Subcutaneous abdominal adipose tissue (tissue), 5 donors: ENCODE results near the gene KCNJ3.

Experiments
- H3K27ac ChIP-seq: one replicate; pipeline ENCODE4 v1.7.0; 2013; ENCODE audit warnings: low read depth, mild to moderate bottlenecking, inconsistent platforms, low read length, moderate library complexity
- H3K27me3 ChIP-seq, 5 donors: one replicate each; pipeline ENCODE4 v1.7.0; 2013; ENCODE audit warnings: low read length in 5 of 5, inconsistent platforms in 1 of 5; ENCODE audit not compliant: control insufficient read depth in 5 of 5, insufficient read depth in 4 of 5
- H3K36me3 ChIP-seq, 5 donors: one replicate each; pipeline ENCODE4 v1.7.0; 2013; ENCODE audit warnings: low read length in 5 of 5; ENCODE audit not compliant: control insufficient read depth in 5 of 5, insufficient read depth in 5 of 5
- H3K4me1 ChIP-seq, 5 donors: one replicate each; pipeline ENCODE4 v1.7.0; 2013; ENCODE audit warnings: low read length in 5 of 5, mild to moderate bottlenecking in 3 of 5, moderate library complexity in 1 of 5; ENCODE audit not compliant: control insufficient read depth in 5 of 5, insufficient read depth in 5 of 5
- H3K4me3 ChIP-seq, 5 donors: one replicate each; pipeline ENCODE4 v1.7.0; 2013; ENCODE audit warnings: low read length in 5 of 5, low read depth in 1 of 5
- H3K9ac ChIP-seq, 5 donors: one replicate each; pipeline ENCODE4 v1.7.0; 2013; ENCODE audit warnings: low read length in 5 of 5, mild to moderate bottlenecking in 4 of 5, moderate library complexity in 3 of 5
- H3K9me3 ChIP-seq, 5 donors: one replicate each; pipeline ENCODE4 v1.7.0; 2013; ENCODE audit warnings: low read length in 5 of 5; ENCODE audit not compliant: control insufficient read depth in 5 of 5
- donor health status: healthy.
- donor health status: healthy.
- donor health status: healthy.
- donor health status: healthy.
- donor health status: healthy.

KCNJ3 gene

GRCh38 chr2:154758871-154759270, 60.4 kb downstream of the KCNJ3 start:
- Histone ChIP-seq H3K9ac (no peak overlapping the region), H3K27ac (no peak overlapping the region), H3K9me3 (no peaks in the 10 kb centered on the region), H3K4me1 (no peaks in the 10 kb centered on the region), H3K4me3 (no peak overlapping the region), H3K27me3 (no peaks in the 10 kb centered on the region), H3K36me3 (no peaks in the 10 kb centered on the region)

- H3K9ac ChIP-seq = no peak overlapping the region
- H3K27me3 ChIP-seq = no peaks in the 10 kb centered on the region
- H3K36me3 ChIP-seq = no peaks in the 10 kb centered on the region
- no peaks in the 10 kb centered on the region for H3K4me1 ChIP-seq
- H3K27ac ChIP-seq = no peak overlapping the region
- no peaks in the 10 kb centered on the region for H3K9me3 ChIP-seq
- no peak overlapping the region for H3K4me3 ChIP-seq
Observed at GRCh38 chr2:154762638-154763037, 64.1 kb downstream of the KCNJ3 start.

- H3K4me1 ChIP-seq = no peaks in the 10 kb centered on the region
- no peaks in the 10 kb centered on the region for H3K36me3 ChIP-seq
- no peaks in the 10 kb centered on the region for H3K27me3 ChIP-seq
- H3K9ac ChIP-seq = no peak overlapping the region
- H3K4me3 ChIP-seq = no peak overlapping the region
- H3K27ac ChIP-seq = no peak overlapping the region
- no peaks in the 10 kb centered on the region for H3K9me3 ChIP-seq
Observed at GRCh38 chr2:154771664-154772284, 73.3 kb downstream of the KCNJ3 start.

GRCh38 chr2:154776825-154777224, 78.3 kb downstream of the KCNJ3 start:
- H3K4me3 ChIP-seq = no peak overlapping the region
- no peak overlapping the region for H3K27ac ChIP-seq

GRCh38 chr2:154794406-154794805, 95.9 kb downstream of the KCNJ3 start:
- Histone ChIP-seq H3K9me3 (no peaks in the 10 kb centered on the region), H3K36me3 (no peaks in the 10 kb centered on the region), H3K4me1 (no peaks in the 10 kb centered on the region), H3K4me3 (no peak overlapping the region), H3K27ac (no peak overlapping the region), H3K27me3 (no peaks in the 10 kb centered on the region), H3K9ac (no peak overlapping the region)

More at GRCh38 chr2:154776825-154777224, 78.3 kb downstream of the KCNJ3 start:
- Histone ChIP-seq H3K27me3 (no peaks in the 10 kb centered on the region), H3K9me3 (no peaks in the 10 kb centered on the region), H3K4me1 (no peaks in the 10 kb centered on the region), H3K9ac (no peak overlapping the region), H3K36me3 (no peaks in the 10 kb centered on the region)

- no peak overlapping the region for H3K4me3 ChIP-seq
- no peak overlapping the region for H3K27ac ChIP-seq
- no peaks in the 10 kb centered on the region for H3K4me1 ChIP-seq
- no peak overlapping the region for H3K9ac ChIP-seq
- H3K27me3 ChIP-seq = no peaks in the 10 kb centered on the region
- no peaks in the 10 kb centered on the region for H3K9me3 ChIP-seq
- no peaks in the 10 kb centered on the region for H3K36me3 ChIP-seq
Observed at GRCh38 chr2:154795651-154796050, 97.2 kb downstream of the KCNJ3 start.

GRCh38 chr2:154804451-154804850, 106.0 kb downstream of the KCNJ3 start:
- Histone ChIP-seq H3K4me3 (no peak overlapping the region), H3K9me3 (peaks cover 0 to 8% (median 4%) of the 10 kb centered on the region in 5 donors), H3K27me3 (no peaks in the 10 kb centered on the region), H3K36me3 (no peaks in the 10 kb centered on the region), H3K4me1 (no peaks in the 10 kb centered on the region), H3K9ac (no peak overlapping the region), H3K27ac (no peak overlapping the region)

GRCh38 chr2:154813636-154814035, 115.1 kb downstream of the KCNJ3 start:
- Histone ChIP-seq H3K9ac (no peak overlapping the region), H3K27me3 (no peaks in the 10 kb centered on the region), H3K27ac (no peak overlapping the region), H3K4me3 (no peak overlapping the region), H3K9me3 (no peaks in the 10 kb centered on the region), H3K4me1 (no peaks in the 10 kb centered on the region), H3K36me3 (no peaks in the 10 kb centered on the region)

GRCh38 chr2:154814856-154815255, 116.4 kb downstream of the KCNJ3 start:
- Histone ChIP-seq H3K9ac (no peak overlapping the region), H3K27me3 (no peaks in the 10 kb centered on the region), H3K9me3 (no peaks in the 10 kb centered on the region), H3K4me3 (no peak overlapping the region), H3K4me1 (no peaks in the 10 kb centered on the region), H3K36me3 (no peaks in the 10 kb centered on the region), H3K27ac (no peak overlapping the region)

- Histone ChIP-seq H3K4me1 (no peaks in the 10 kb centered on the region), H3K27me3 (no peaks in the 10 kb centered on the region), H3K4me3 (no peak overlapping the region), H3K9me3 (no peaks in the 10 kb centered on the region), H3K27ac (no peak overlapping the region), H3K9ac (no peak overlapping the region), H3K36me3 (no peaks in the 10 kb centered on the region)
Observed at GRCh38 chr2:154825358-154825757, 126.9 kb downstream of the KCNJ3 start.

- H3K27ac ChIP-seq = no peak overlapping the region
- H3K9me3 ChIP-seq = no peaks in the 10 kb centered on the region
- H3K36me3 ChIP-seq = no peaks in the 10 kb centered on the region
- no peaks in the 10 kb centered on the region for H3K27me3 ChIP-seq
- H3K4me1 ChIP-seq = no peaks in the 10 kb centered on the region
- H3K9ac ChIP-seq = no peak overlapping the region
- no peak overlapping the region for H3K4me3 ChIP-seq
Observed at GRCh38 chr2:154826827-154827226, 128.3 kb downstream of the KCNJ3 start.
